CD4-positive, alpha-beta T cell treated with Interleukin-12 subunit alpha and Interleukin-12 subunit beta, for 1 hour (primary cell): ENCODE measurements around the gene TCTN3.
"Not testable (repeated sequence)": the region's sequence is repeated elsewhere in the genome, so short reads cannot be mapped to it uniquely, and the experiment has no call there.

Experiments
- DNase-seq: peaks from one replicate; pipeline ENCODE4 v3.0.0-alpha.2; 2020

Gene TCTN3

GRCh38 chr10:95693668-95694534 is at the start of gene TCTN3:
Gene TCTN3, minus strand, starts transcription at chr10:95693927. Its CDS starts 28 bp downstream, at chr10:95693899.
- peak; percentile 99 for DNase-seq

- DNase-seq, result no peak
Measured at GRCh38 chr10:95742962-95743535, 49.3 kb upstream of the TCTN3 start.

- DNase-seq, result no peak
Measured at GRCh38 chr10:95742485-95742884, 48.8 kb upstream of the TCTN3 start.

GRCh38 chr10:95741807-95742467 is 48.2 kb upstream of the TCTN3 start:
- no peak for DNase-seq

- DNase-seq, result no peak
Measured at GRCh38 chr10:95739056-95739455, 45.3 kb upstream of the TCTN3 start.

- DNase-seq, result not testable (repeated sequence)
Measured at GRCh38 chr10:95732907-95733306, 39.2 kb upstream of the TCTN3 start.

- no peak for DNase-seq
Measured at GRCh38 chr10:95730233-95730632, 36.5 kb upstream of the TCTN3 start.

GRCh38 chr10:95729323-95730055 is 35.8 kb upstream of the TCTN3 start:
- DNase-seq, result no peak

- DNase-seq, result no peak
Measured at GRCh38 chr10:95728526-95728925, 34.8 kb upstream of the TCTN3 start.

GRCh38 chr10:95722496-95722895 is 28.8 kb upstream of the TCTN3 start:
- not testable (repeated sequence) for DNase-seq

GRCh38 chr10:95720745-95721144 is 27.0 kb upstream of the TCTN3 start:
- not testable (repeated sequence) for DNase-seq

GRCh38 chr10:95716866-95717265 is 23.1 kb upstream of the TCTN3 start:
- no peak for DNase-seq

GRCh38 chr10:95716466-95716865 is 22.7 kb upstream of the TCTN3 start:
- no peak for DNase-seq

GRCh38 chr10:95711492-95711891 is 17.8 kb upstream of the TCTN3 start:
- DNase-seq, result no peak

- no peak for DNase-seq
Measured at GRCh38 chr10:95706990-95707389, 13.3 kb upstream of the TCTN3 start.

- no peak for DNase-seq
Measured at GRCh38 chr10:95706573-95706972, 12.8 kb upstream of the TCTN3 start.

- DNase-seq, result no peak
Measured at GRCh38 chr10:95698415-95698814, 4.7 kb upstream of the TCTN3 start.

GRCh38 chr10:95697429-95697828 is 3.7 kb upstream of the TCTN3 start:
- peak; percentile 7 for DNase-seq

- DNase-seq, result no peak
Measured at GRCh38 chr10:95694665-95695064, 938 bp upstream of the TCTN3 start.

GRCh38 chr10:95693071-95693667 is 558 bp downstream of the TCTN3 start:
- DNase-seq, result no peak

GRCh38 chr10:95691281-95691680 is 2.4 kb downstream of the TCTN3 start:
- no peak for DNase-seq

GRCh38 chr10:95688648-95689047 is 5.1 kb downstream of the TCTN3 start:
- DNase-seq, result no peak

GRCh38 chr10:95683966-95684365 is 9.8 kb downstream of the TCTN3 start:
- DNase-seq, result no peak
